B cell (primary cell): ENCODE measurements around the gene JPH2. TPM values are rescaled to one million over a fixed set of nuclear protein-coding genes. Genes with fewer than 3 reads are reported as not detected.

Experiments
- ATAC-seq: fragments of 200-7000 bp; cut with Tn5 transposase; one replicate; pipeline ENCODE4 v1.10.0; 2021; ENCODE audit warnings: low read depth, mild to moderate bottlenecking, moderate number of reproducible peaks, moderate library complexity
- CTCF ChIA-PET: fragments of 350-600 bp; sonication (Branson Sonifier 250); formaldehyde crosslinking; loops from one replicate; lab custom pipeline; 2021; ENCODE audit warnings: antibody characterized with exemption, inconsistent platforms; lab: Charles Lee
- POLR2A ChIA-PET: fragments of 350-600 bp; sonication (Branson Sonifier 250); formaldehyde crosslinking; loops from one replicate; lab custom pipeline; 2021; ENCODE audit warnings: antibody characterized with exemption; lab: Charles Lee
- DNase-seq: peaks from one replicate; pipeline ENCODE4 v3.0.0; 2013
- H2AFZ ChIP-seq: 2 replicates; pipeline ENCODE4 v1.6.1; 2012; ENCODE audit warnings: mild to moderate bottlenecking, low read depth, low read length; ENCODE audit not compliant: insufficient read depth, poor library complexity, severe bottlenecking
- H3K27ac ChIP-seq, 2 donors: 1 replicate in 1 of 2; 2 replicates in 1 of 2; pipeline ENCODE4 v1.5.1; 2012 to 2013; ENCODE audit warnings: low read length in 2 of 2, mild to moderate bottlenecking in 2 of 2, moderate library complexity in 1 of 2
- H3K27me3 ChIP-seq, 4 experiments: fragments of 200-600 bp in 1 of 4; sonication (generic) in 1 of 4; replicated peaks in 1 of 4; 1 replicate in 2 of 4; 2 replicates in 2 of 4; pipeline versions ENCODE4 v1.6.1 to v1.7.0; 2013 to 2016; ENCODE audit warnings: low read length in 3 of 4, mild to moderate bottlenecking in 2 of 4, mixed read lengths in 1 of 4, moderate library complexity in 1 of 4; ENCODE audit not compliant: insufficient read depth in 4 of 4, control insufficient read depth in 3 of 4; ENCODE audit errors: control extremely low read depth in 1 of 4
- H3K36me3 ChIP-seq, 2 experiments: replicated peaks in 1 of 2; 1 replicate in 1 of 2; 2 replicates in 1 of 2; pipeline versions ENCODE4 v1.6.1 to v1.7.1; 2013; ENCODE audit warnings: low read length in 1 of 2; ENCODE audit not compliant: insufficient read depth in 2 of 2, control insufficient read depth in 1 of 2; ENCODE audit errors: control extremely low read depth in 1 of 2, extremely low read depth in 1 of 2
- H3K4me1 ChIP-seq, 2 donors: fragments of 200-600 bp in 1 of 2; sonication (generic) in 1 of 2; 1 replicate in 1 of 2; 2 replicates in 1 of 2; pipeline versions ENCODE4 v1.5.1 to v1.6.1; 2013 to 2017; ENCODE audit warnings: low read length in 2 of 2; ENCODE audit not compliant: control insufficient read depth in 2 of 2, insufficient read depth in 2 of 2
- H3K4me2 ChIP-seq: replicated peaks from 2 replicates; pipeline ENCODE3; 2012; ENCODE audit warnings: mild to moderate bottlenecking, low read depth, low read length; ENCODE audit not compliant: poor library complexity, severe bottlenecking
- H3K4me3 ChIP-seq, 5 experiments: fragments of 200-600 bp in 1 of 5; sonication (generic) in 1 of 5; 1 replicate in 3 of 5; 2 replicates in 2 of 5; pipeline versions ENCODE4 v1.5.1 to v1.7.0; 2011 to 2016; ENCODE audit warnings: low read length in 4 of 5, mild to moderate bottlenecking in 4 of 5, low read depth in 2 of 5, control low read depth in 1 of 5, moderate library complexity in 1 of 5; ENCODE audit not compliant: insufficient read depth in 1 of 5; ENCODE audit errors: control extremely low read depth in 1 of 5, extremely low read depth in 1 of 5
- H3K79me2 ChIP-seq: fragments of 200-600 bp; sonication (generic); one replicate; pipeline ENCODE4 v1.6.0; 2016; ENCODE audit warnings: low read length; ENCODE audit not compliant: control insufficient read depth, insufficient read depth
- H3K9ac ChIP-seq: fragments of 200-600 bp; sonication (generic); 2 replicates; pipeline ENCODE4 v1.6.1; 2017; ENCODE audit warnings: mild to moderate bottlenecking, low read length, moderate library complexity
- H3K9me3 ChIP-seq, 3 donors: one replicate each; pipeline versions ENCODE4 v1.6.1 to v1.7.1; 2013; ENCODE audit warnings: low read length in 2 of 3; ENCODE audit not compliant: control insufficient read depth in 2 of 3, insufficient read depth in 1 of 3; ENCODE audit errors: control extremely low read depth in 1 of 3
- H4K20me1 ChIP-seq: 2 replicates; pipeline ENCODE4 v1.6.0; 2012; ENCODE audit warnings: mild to moderate bottlenecking, low read length; ENCODE audit not compliant: insufficient read depth, control insufficient read depth, poor library complexity, severe bottlenecking
- H3K27ac Mint-ChIP-seq: one replicate; pipeline ENCODE4 v1.8.0; 2021; ENCODE audit warnings: mixed read lengths
- H3K27me3 Mint-ChIP-seq: one replicate; pipeline ENCODE4 v1.8.0; 2021; ENCODE audit warnings: mixed read lengths
- H3K4me1 Mint-ChIP-seq: one replicate; pipeline ENCODE4 v1.8.0; 2021; ENCODE audit warnings: mixed read lengths
- H3K4me3 Mint-ChIP-seq: one replicate; pipeline ENCODE4 v1.8.0; 2021; ENCODE audit warnings: mixed read lengths
- H3K9me3 Mint-ChIP-seq: one replicate; pipeline ENCODE4 v1.8.0; 2022; ENCODE audit warnings: mixed read lengths; ENCODE audit not compliant: insufficient read depth
- CTCF ChIP-seq: fragments of 200-600 bp; IDR thresholded peaks from one replicate; pipeline ENCODE4 v1.8.0; 2022; ENCODE audit warnings: antibody characterized with exemption, mild to moderate bottlenecking
- EZH2 ChIP-seq: IDR thresholded peaks from 2 replicates; pipeline ENCODE4 v1.6.1; 2012; ENCODE audit warnings: borderline replicate concordance, low read depth, mild to moderate bottlenecking, moderate library complexity, low read length; ENCODE audit not compliant: insufficient read depth, poor library complexity, severe bottlenecking
- WGBS: methylation state at CpG from one replicate; pipeline ENCODE4 v1.1.5; 2013; ENCODE audit warnings: missing lambda C conversion rate; ENCODE audit not compliant: insufficient coverage; 5-methylcytosine and 5-hydroxymethylcytosine counted together
- intact Hi-C: fragments of 100-400 bp; cut with micrococcal nuclease; formaldehyde crosslinking; loops from one replicate; pipeline ENCODE4 v1.10.0; 2022
- polyA plus RNA-seq: library from polyadenylated mRNA; depleted of rRNA; stranded (reverse); fragments of >200 nt; gene quantifications from 2 replicates; pipeline ENCODE4 v1.2.3, GENCODE V29; 2012
- total RNA-seq, 2 donors: library from RNA; stranded (reverse); fragments of 120-200 nt in 1 of 2; gene quantifications; 1 replicate in 1 of 2; 2 replicates in 1 of 2; pipeline versions ENCODE4 v1.2.3 to v1.2.4, GENCODE V29; 2013 to 2022

JPH2 gene
- total and polyA plus RNA-seq, 2 donors (not counting 1 experiment from before 2014, with no cell fraction given) = 0.10 TPM; not detected in 1

- Histone ChIP-seq H3K27me3 (peaks cover 0 to 11% (median 0%) of the 10 kb centered on the region in 4 experiments), H3K4me2 (no peak overlapping the region), H2AFZ (no peak overlapping the region), H3K9me3 (no peaks in the 10 kb centered on the region), H3K36me3 (no peaks in the 10 kb centered on the region), H3K9ac (no peak overlapping the region), H4K20me1 (no peaks in the 10 kb centered on the region), H3K4me3 (no peak overlapping the region), H3K27ac (no peak overlapping the region), H3K4me1 (no peaks in the 10 kb centered on the region), H3K79me2 (no peaks in the 10 kb centered on the region)
- TF ChIP-seq CTCF (no peak), EZH2 (no peak)
- POLR2A ChIA-PET = no interaction called here
- H3K27me3 Mint-ChIP-seq = peaks cover 39% of the 10 kb centered on the region
- 84% methylated on average over 8 of the region's 10 CpGs for WGBS
- no peaks in the 10 kb centered on the region for H3K9me3 Mint-ChIP-seq
- no peaks in the 10 kb centered on the region for H3K4me1 Mint-ChIP-seq
- H3K27ac Mint-ChIP-seq = no peak overlapping the region
- CTCF ChIA-PET = no interaction called here
- no peak overlapping the region for H3K4me3 Mint-ChIP-seq
- ATAC-seq (no peak), DNase-seq (no peak)
- intact Hi-C loops = no loop called here
These were observed 43.1 kb downstream of the JPH2 start for GRCh38 chr20:44143936-44144335.

- H3K9ac ChIP-seq = no peak overlapping the region
- H3K79me2 ChIP-seq = no peaks in the 10 kb centered on the region
- 46% methylated on average over 8 of the region's 8 CpGs for WGBS
- CTCF ChIA-PET = interaction anchor here (1.1 kb wide), 1 partner anchor 18 kb away, joined by 3 read pairs; no protein-coding TSS in a partner anchor
- Mint-ChIP-seq H3K27me3 (peaks cover 42% of the 10 kb centered on the region), H3K4me3 (no peak overlapping the region), H3K27ac (no peak overlapping the region), H3K4me1 (no peaks in the 10 kb centered on the region), H3K9me3 (no peaks in the 10 kb centered on the region)
- peaks cover 0 to 19% (median 2%) of the 10 kb centered on the region in 4 experiments for H3K27me3 ChIP-seq
- H3K27ac ChIP-seq = no peak overlapping the region
- H3K4me2 ChIP-seq = no peak overlapping the region
- POLR2A ChIA-PET = no interaction called here
- TF ChIP-seq EZH2 = no peak
- no peak for TF ChIP-seq CTCF
- no peaks in the 10 kb centered on the region for H3K9me3 ChIP-seq
- no peak for DNase-seq
- H2AFZ ChIP-seq = no peak overlapping the region
- ATAC-seq = no peak
- intact Hi-C loops = no loop called here
- no peak overlapping the region for H3K4me3 ChIP-seq
- H3K36me3 ChIP-seq = no peaks in the 10 kb centered on the region
- H3K4me1 ChIP-seq = no peaks in the 10 kb centered on the region
- no peaks in the 10 kb centered on the region for H4K20me1 ChIP-seq
These were observed 44.6 kb downstream of the JPH2 start for GRCh38 chr20:44142413-44142812.
